PC-3 (cell line): ENCODE data around the gene EYS.

Experiments used
- EZH2 ChIP-seq: fragments of 300-600 bp; sonication (generic); IDR thresholded peaks from one replicate; pipeline ENCODE4 v1.6.1; 2017; ENCODE audit warnings: antibody characterized with exemption, mild to moderate bottlenecking, low read length; ENCODE audit not compliant: unreplicated experiment
- EZH2phosphoT487 ChIP-seq: fragments of 300-600 bp; sonication (generic); IDR thresholded peaks from 2 replicates; pipeline ENCODE4 v1.6.1; 2018; ENCODE audit warnings: mild to moderate bottlenecking, antibody characterized with exemption, low read length, borderline replicate concordance
- TF ChIP-seq, protein P1 (sequence below): fragments of 300-600 bp; sonication (generic); conservative IDR thresholded peaks from 2 replicates; pipeline ENCODE4 v1.5.1; 2017; ENCODE audit warnings: antibody characterized with exemption, low read depth, mild to moderate bottlenecking, low read length

DNA sequence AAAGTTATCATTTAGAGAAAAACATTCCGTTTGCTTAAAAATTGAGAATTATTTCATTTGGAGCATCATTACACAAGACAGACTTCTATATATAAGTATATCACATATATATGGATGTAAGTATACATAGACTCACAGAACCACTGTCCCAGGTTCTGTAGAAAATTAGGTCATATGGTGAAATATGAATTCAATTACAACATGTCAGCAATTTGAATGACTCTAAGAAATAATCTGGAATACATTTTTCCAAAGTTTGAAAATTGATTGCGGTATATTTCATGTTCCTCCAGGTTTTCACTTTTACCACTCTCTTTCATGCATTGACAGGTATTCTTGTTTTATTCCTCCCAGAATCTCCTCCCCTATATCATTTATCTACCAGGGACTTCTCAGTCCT, 1179.1 kb downstream of the EYS start:
- TF ChIP-seq, protein P1, sequence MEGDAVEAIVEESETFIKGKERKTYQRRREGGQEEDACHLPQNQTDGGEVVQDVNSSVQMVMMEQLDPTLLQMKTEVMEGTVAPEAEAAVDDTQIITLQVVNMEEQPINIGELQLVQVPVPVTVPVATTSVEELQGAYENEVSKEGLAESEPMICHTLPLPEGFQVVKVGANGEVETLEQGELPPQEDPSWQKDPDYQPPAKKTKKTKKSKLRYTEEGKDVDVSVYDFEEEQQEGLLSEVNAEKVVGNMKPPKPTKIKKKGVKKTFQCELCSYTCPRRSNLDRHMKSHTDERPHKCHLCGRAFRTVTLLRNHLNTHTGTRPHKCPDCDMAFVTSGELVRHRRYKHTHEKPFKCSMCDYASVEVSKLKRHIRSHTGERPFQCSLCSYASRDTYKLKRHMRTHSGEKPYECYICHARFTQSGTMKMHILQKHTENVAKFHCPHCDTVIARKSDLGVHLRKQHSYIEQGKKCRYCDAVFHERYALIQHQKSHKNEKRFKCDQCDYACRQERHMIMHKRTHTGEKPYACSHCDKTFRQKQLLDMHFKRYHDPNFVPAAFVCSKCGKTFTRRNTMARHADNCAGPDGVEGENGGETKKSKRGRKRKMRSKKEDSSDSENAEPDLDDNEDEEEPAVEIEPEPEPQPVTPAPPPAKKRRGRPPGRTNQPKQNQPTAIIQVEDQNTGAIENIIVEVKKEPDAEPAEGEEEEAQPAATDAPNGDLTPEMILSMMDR, result no peak
- TF ChIP-seq EZH2, result no peak
- no peak for TF ChIP-seq EZH2phosphoT487
